ENCODE data around the gene OR2AT4. TPM values are rescaled to one million over a fixed set of nuclear protein-coding genes. Genes with fewer than 3 reads are reported as not detected.

The OR2AT4 gene
- polyA plus RNA-seq, 4 donors = 0.03 TPM; not detected in 2

DNA sequence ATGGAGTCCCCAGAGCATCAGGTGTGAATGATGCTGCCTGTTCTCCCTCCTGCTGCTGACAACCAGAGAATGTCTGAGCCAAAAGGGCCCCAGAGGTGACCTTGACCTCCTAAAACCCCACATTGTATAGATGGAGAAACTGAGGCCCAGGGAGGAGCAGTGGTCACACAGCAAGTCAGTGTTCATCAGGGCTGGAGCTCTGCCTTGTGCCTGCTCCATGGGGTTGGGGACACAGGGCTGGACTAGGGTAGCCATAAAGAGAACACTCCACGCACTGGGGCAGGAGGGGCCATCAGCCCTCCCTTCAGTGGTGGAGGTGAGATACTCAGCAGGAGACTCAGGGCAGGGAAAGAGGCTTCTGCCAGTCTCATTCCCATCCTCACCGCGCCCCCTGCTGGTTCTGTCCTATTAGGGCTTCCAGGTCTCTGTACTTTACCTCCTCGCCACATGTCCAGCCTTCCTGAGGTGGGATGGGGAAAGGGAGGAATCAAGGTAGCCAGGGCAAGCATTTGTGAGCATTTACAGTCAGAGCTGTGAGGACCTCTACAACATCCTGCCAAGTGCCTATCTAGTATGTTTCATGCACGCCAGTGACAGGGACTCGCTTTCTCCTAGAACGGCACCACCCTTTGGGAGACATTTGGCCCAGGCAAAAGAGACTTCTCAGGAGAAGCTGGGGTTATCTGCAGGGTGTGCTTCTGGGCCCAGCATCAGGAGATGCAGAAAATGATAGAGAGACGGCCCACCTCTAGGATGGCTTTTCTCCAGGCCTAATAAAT, 64.7 kb downstream of the OR2AT4 start:
- peak in 3 of 4 donors; percentile 35 to 43 (median 38) for DNase-seq (ENCODE audit: low read depth in 4 of 4, low spot score in 3 of 4)

Other genes starting within 250 kb of the OR2AT4 start
- gene XRRA1, start 147.8 kb downstream of the OR2AT4 start, polyA plus RNA-seq (ENCODE audit: insufficient read length in 4 of 4) = 10 to 100 TPM in 3 of 4 donors, 1 to 10 TPM in 1; 7.6 to 14.7 (median 13.8) TPM
- gene SPCS2, start 147.6 kb downstream of the OR2AT4 start, polyA plus RNA-seq (ENCODE audit: insufficient read length in 4 of 4) = 100 to 1,000 TPM; 225 to 310 (median 269) TPM
- 1 to 10 TPM; 9.1 to 10.0 (median 9.3) TPM for gene NEU3, start 107.9 kb downstream of the OR2AT4 start, polyA plus RNA-seq (ENCODE audit: insufficient read length in 4 of 4)
- gene SLCO2B1, start 54.2 kb upstream of the OR2AT4 start, polyA plus RNA-seq (ENCODE audit: insufficient read length in 4 of 4) = 10 to 100 TPM in 2 of 4 donors, 1 to 10 TPM in 2; 6.6 to 11.1 (median 9.4) TPM
- gene TPBGL, start 143.9 kb upstream of the OR2AT4 start, polyA plus RNA-seq (ENCODE audit: insufficient read length in 4 of 4) = under 1 TPM; 0.14 to 0.25 (median 0.19) TPM

All from right renal pelvis (tissue), 4 donors.